Right forelimb (tissue), 1 donor: Measurements from ENCODE around the gene HMGCLL1.

ENCODE experiments used
- DNase-seq: peaks from one replicate; pipeline ENCODE4 v3.0.0-alpha.2; 2018

Gene HMGCLL1

DNA sequence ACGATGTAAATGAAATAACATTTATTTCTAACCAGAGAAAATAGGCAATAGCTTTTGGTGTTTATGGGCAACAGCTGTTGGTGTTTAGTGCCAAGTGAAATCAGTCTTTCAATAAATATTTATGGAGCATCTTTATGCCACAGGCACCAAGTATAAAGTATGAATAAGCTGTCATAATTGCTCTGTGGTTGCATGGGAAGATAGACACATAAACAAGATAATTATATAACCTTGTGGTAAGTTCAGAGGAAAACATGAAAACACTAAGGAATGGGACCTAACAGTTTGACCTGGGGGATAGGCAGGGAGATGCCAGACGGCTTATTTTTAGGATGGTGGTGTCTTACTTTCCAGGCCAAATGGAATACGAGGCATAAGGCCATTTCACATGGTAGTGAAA lies 140.8 kb downstream of the HMGCLL1 start:
- DNase-seq = no peak

DNA sequence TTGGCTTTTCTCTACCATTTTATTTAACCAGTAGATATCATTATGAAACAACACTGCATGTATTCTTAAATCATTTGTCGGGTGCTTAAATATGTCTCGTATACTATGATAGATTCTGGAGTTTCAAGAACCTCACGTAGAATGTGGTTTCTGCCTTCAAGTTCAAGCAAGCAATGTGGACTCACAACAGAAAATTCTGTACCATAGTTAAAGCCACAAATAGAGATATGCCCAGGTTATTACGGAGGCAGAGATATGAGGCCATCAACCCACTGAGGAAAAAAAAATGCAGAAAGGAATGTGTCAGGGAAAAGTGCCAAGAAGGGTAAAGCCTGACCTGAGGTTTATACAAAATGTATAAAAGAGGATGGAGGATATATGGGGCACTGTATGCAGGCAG lies 141.9 kb downstream of the HMGCLL1 start:
- no peak for DNase-seq

DNA sequence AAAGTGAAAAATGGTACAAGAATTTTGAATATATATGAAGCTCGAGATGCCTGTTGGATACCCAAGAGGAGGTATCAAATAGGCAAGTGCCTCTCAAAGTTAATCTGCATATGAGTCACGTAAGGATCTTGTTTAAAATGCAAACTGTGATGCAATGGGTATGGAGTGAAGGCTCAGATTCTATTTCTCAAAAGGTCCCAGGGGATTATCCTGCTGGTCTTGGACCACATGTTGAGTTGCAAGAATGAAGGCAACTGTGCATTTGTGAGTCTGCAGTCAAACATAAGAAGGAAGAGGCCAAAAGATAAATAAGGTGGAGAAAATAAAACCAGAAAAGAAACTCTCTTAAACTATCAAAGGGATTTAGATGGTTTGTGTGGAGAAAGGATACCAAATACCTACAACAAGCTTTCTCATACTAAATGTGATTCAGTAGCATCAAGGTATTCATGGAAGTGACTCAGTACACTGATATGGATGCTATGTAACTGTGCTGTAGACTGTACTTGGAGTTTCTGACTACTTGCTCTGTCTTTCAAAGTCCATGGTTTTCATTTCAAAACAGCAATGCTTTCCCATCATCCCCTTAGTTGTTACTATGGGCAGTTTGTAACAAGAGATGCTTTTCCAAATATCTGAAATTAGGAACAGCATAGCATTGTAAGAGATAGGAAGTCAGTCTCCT lies 145.4 kb downstream of the HMGCLL1 start:
- DNase-seq = no peak

DNA sequence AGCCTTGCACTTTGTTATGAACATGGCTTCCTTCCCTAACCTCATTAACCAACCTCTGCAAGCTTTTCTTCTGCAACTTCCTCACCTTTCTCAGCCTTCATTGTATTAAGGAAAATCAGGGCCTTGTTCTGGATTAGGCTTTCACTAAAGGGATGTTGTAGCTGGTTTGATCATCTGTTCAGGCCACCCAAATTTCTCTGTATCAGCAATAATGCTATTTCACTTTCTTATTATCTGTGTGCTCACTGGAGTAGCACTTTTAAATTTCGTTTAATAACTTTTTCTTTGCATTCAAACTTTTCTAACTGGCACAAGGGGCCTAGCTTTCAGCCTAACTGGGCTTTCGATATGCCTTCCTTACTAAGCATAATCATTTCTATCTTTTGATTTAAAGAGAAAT lies 155.1 kb downstream of the HMGCLL1 start:
- DNase-seq = no peak

DNA sequence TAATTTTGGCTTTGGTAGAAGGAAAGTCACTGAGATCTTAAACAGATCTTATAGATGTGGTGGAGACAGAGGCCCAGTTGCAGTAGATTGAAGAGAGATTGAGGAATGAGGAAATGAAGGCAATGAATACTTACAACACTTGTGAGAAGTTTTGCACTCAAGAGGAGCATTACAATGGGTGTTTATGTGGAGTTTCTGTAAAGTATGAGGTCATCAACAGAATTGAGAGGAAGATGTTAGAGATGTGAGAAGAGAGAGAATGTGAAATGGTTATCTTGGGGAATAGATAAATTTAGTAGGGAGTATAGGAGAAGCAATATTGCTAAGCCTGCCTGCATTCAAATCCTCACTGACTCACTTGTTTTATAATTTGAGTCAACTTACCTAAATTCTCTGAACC lies 168.3 kb downstream of the HMGCLL1 start:
- no peak for DNase-seq

DNA sequence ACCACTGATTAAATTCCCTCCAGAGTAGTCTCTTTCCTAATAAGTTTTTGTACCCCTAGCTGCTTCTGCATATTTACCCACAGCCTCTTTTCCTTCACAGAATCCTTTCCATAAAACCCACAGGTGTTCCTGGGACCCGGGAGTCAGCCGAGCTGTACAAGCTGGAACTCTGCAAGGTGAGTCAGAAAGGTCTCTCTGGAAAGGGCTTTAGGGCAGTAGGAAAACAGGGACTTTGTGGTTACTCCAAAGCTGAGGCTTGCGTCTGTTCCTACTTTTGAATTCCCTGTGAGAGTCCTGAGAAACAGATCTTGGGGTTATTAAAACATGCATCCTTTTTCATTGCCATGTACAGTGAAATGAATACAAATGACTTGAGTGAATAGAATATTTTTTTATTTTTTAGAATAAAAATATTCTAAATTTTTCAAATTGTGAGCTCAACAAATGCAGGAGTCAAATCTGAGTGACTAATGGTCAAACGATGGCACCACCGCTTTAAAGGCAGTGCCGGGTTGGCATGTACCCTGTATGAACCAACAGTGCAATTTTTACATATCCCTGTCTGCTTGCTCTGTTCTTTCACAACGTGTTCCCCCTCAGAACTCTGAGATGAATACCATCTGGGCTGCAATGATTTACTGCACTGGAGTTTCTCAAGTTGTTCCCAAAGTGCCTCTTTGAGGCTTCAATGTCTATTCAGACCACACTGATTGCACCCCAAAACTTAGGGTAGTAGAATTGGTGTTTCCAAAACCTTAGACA lies 173.3 kb downstream of the HMGCLL1 start:
- no peak for DNase-seq

DNA sequence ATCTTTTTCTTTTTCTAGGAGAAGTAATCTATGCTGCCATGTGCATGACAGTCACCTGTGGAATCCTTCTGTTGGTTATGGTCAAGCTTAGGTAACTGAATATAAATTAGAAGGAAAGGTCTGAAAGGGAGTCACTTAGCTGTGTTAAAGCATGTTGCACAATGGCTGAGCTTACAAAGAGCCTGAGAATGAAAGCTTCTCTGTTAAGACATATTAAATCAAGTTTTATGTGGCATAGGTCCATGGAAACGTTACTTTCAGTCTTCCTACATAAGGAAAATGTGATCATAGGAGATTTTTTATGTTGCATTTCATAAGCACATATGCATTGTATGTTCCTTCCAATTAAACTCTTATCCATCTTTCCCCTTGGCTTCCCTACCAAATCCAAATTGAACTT lies 179.6 kb downstream of the HMGCLL1 start:
- no peak for DNase-seq

DNA sequence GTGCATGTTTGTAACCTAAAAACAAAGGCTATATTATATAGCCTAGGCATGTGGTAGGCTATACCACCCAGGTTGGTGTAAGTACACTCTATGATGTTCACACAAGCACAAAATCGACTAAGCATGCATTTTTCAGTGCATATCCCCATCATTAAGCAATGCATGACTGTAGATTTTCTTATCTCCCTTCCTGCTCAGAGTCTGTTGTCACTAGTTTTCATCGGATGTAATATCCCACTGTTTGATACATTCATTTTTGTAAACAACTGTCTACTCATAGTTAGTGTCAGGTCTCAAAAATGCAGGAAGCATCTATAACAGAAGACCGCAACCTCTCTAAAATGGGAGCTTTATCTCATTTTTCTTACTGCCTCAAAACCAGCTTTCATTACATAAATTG lies 181.0 kb downstream of the HMGCLL1 start:
- DNase-seq = no peak

DNA sequence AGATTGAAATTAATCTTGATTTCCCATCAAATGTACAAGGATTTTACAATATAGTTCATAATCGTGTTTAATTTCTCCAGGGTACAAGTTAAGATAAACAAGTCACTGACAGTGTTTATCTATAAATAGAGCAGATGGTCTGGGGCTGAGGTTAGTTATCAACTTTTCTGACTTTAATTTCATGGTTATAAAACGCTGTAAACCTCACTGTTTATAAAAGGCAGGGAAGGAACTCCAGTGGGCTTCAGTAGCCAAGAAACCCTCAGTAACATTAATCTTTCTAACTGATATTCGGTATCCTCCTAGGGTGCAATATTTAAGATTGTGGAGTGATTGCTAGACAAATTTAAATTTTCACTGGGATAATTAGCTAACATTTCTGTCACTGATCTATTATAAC lies 183.1 kb downstream of the HMGCLL1 start:
- DNase-seq = no peak

DNA sequence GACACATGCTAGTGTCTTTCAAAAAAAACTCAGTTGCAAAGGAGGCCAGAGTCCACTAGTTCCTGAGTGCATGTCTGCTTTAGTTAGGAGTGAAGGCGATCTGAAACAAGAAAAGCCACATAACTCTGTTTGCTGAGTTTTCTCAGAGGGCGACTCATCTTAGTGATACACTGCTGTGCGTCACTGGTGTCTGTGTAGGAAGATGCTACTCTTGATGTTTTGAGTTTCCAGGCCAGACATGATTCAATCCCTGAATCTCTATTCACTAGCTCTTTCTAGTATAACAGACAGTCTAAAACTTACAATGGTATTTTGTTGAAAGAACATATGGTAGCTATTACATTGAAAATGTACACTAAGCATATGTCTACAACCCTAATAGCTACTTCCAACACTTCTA lies 190.8 kb downstream of the HMGCLL1 start:
- DNase-seq = peak; percentile 42
